ENCODE measurements around the gene PHTF2. TPM values are rescaled to one million over a fixed set of nuclear protein-coding genes. Genes with fewer than 3 reads are reported as not detected.

PHTF2 gene
- total and polyA plus RNA-seq, 9 donors: 7.0 to 22.2 (median 12.7) TPM

GRCh38 chr7:77887567-77887966 is 89.0 kb downstream of the PHTF2 start:
- DNase-seq: no peak
- no peaks in the 10 kb centered on the region for H3K36me3 ChIP-seq
- no peaks in the 10 kb centered on the region for H3K9me3 ChIP-seq
- intact Hi-C loops (cut with DNase I): no loop called here
- no peak overlapping the region for H3K4me3 ChIP-seq
- TF ChIP-seq POLR2A (IDR thresholded peaks at IDR 0.05): no peak
- no peak for TF ChIP-seq CTCF (IDR thresholded peaks at IDR 0.05)
- TF ChIP-seq EP300 (IDR thresholded peaks at IDR 0.05): no peak
- WGBS, 3 donors: 14 to 39% (median 38%) methylated on average over 1 of the region's 1 CpG
- no peak overlapping the region for H3K27ac ChIP-seq
- no peaks in the 10 kb centered on the region for H3K4me1 ChIP-seq (ENCODE audit: insufficient read depth)
- H3K27me3 ChIP-seq: no peaks in the 10 kb centered on the region

DNA sequence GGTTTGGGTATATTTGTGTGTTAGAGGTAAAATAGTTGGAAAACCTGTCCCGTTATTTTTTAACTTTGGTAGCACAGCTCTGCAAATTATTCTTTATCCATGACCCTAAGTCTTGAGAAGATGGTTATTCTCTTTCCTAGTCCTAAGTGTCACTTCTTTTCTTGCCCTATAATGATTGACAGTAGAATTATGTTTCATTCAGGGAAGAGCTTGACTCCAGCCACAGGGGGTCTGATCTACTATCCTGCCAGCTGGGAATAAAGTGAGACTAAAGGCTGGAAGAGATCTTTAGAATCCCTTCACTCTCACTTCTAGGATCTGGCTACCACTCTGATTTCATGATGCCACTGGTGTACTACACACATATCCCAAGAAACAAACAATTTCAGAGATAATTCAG is 90.4 kb downstream of the PHTF2 start:
- TF ChIP-seq POLR2A (IDR thresholded peaks at IDR 0.05) (no peak), CTCF (IDR thresholded peaks at IDR 0.05) (no peak), EP300 (IDR thresholded peaks at IDR 0.05) (no peak)
- Histone ChIP-seq H3K27me3 (no peaks in the 10 kb centered on the region), H3K9me3 (no peaks in the 10 kb centered on the region), H3K4me1 (ENCODE audit: insufficient read depth) (no peaks in the 10 kb centered on the region), H3K36me3 (no peaks in the 10 kb centered on the region), H3K4me3 (no peak overlapping the region), H3K27ac (no peak overlapping the region)
- 89 to 96% (median 94%) methylated on average over 1 of the region's 1 CpG for WGBS, 3 donors
- no peak for DNase-seq
- intact Hi-C loops (cut with DNase I): no loop called here

DNA sequence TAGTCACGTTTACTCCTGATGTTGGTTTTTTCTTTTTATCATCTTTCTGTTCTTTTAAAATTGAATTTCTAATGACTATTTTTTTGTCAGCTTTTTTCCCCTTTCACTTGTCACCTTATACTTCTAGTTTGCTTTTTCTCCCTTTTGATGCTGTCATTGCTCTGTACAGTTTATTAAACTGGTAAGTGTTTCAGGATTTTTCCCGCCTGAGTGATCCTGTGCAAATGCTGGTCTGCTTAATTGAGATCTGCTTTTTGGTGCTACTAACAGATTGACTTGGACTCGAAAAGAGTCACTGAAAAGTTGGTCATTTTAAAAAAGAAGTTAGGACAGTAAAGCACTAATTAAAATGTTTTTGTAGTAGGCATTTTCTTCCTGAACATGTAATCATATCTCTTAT is 95.2 kb downstream of the PHTF2 start:
- intact Hi-C loops (cut with DNase I): no loop called here

GRCh38 chr7:77894574-77895091 is 96.1 kb downstream of the PHTF2 start:
- no peaks in the 10 kb centered on the region for H3K9me3 ChIP-seq
- TF ChIP-seq CTCF (IDR thresholded peaks at IDR 0.05) (no peak), POLR2A (IDR thresholded peaks at IDR 0.05) (no peak), EP300 (IDR thresholded peaks at IDR 0.05) (no peak)
- 90 to 98% (median 92%) methylated on average over 2 of the region's 2 CpGs for WGBS, 3 donors

More for the DNA sequence above, 95.2 kb downstream of the PHTF2 start:
- DNase-seq: no peak
- Histone ChIP-seq H3K27me3 (no peaks in the 10 kb centered on the region), H3K9me3 (no peaks in the 10 kb centered on the region), H3K27ac (no peak overlapping the region), H3K4me3 (no peak overlapping the region), H3K4me1 (ENCODE audit: insufficient read depth) (no peaks in the 10 kb centered on the region), H3K36me3 (no peaks in the 10 kb centered on the region)
- no peak for TF ChIP-seq CTCF (IDR thresholded peaks at IDR 0.05)
- WGBS, 3 donors: 92 to 97% (median 93%) methylated on average over 3 of the region's 3 CpGs

More at GRCh38 chr7:77894574-77895091, 96.1 kb downstream of the PHTF2 start:
- Histone ChIP-seq H3K4me1 (ENCODE audit: insufficient read depth) (no peaks in the 10 kb centered on the region), H3K4me3 (no peak overlapping the region), H3K36me3 (no peaks in the 10 kb centered on the region), H3K27me3 (no peaks in the 10 kb centered on the region), H3K27ac (no peak overlapping the region)
- intact Hi-C loops (cut with DNase I): no loop called here
- DNase-seq: no peak

Measured in ovary (tissue), 9 donors.